ENCODE data around the gene KLRC1.
"Not testable (repeated sequence)": the region's sequence is repeated elsewhere in the genome, so short reads cannot be mapped to it uniquely, and the experiment has no call there.

Gene KLRC1

GRCh38 chr12:10466311-10466710 lies 13.1 kb upstream of the KLRC1 start:
- no peak overlapping the region for H3K4me3 ChIP-seq (ENCODE audit: low read length)
- TF ChIP-seq, protein P1, sequence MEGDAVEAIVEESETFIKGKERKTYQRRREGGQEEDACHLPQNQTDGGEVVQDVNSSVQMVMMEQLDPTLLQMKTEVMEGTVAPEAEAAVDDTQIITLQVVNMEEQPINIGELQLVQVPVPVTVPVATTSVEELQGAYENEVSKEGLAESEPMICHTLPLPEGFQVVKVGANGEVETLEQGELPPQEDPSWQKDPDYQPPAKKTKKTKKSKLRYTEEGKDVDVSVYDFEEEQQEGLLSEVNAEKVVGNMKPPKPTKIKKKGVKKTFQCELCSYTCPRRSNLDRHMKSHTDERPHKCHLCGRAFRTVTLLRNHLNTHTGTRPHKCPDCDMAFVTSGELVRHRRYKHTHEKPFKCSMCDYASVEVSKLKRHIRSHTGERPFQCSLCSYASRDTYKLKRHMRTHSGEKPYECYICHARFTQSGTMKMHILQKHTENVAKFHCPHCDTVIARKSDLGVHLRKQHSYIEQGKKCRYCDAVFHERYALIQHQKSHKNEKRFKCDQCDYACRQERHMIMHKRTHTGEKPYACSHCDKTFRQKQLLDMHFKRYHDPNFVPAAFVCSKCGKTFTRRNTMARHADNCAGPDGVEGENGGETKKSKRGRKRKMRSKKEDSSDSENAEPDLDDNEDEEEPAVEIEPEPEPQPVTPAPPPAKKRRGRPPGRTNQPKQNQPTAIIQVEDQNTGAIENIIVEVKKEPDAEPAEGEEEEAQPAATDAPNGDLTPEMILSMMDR (conservative IDR thresholded peaks at IDR 0.05; ENCODE audit: low read depth, low read length) = no peak
- no peak for DNase-seq (ENCODE audit: low read depth)

DNA sequence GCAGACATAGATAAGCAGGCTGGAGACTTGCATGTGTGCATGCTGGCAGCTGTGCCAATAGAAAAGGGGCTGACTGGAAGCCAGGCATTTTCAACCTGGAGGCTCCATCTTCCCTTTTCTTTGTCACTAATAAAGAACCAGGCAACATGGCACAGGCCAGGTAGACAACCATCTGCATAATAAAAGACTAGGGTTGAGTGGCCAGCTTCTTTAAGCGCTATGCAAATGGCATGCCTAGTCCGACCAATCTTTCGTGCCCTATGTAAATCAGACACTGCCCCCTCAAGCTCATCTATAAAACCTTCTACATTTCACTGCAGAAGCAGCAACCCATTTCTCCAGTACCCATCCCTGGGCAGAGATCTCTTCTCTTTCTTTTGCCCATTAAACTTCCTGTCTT lies 4.6 kb upstream of the KLRC1 start:
- H3K4me3 ChIP-seq (ENCODE audit: low read length) = no peak overlapping the region
- DNase-seq (ENCODE audit: low read depth) = no peak
- TF ChIP-seq, protein P1 (conservative IDR thresholded peaks at IDR 0.05; ENCODE audit: low read depth, low read length) = no peak

- DNase-seq (ENCODE audit: low read depth) = no peak
- TF ChIP-seq, protein P1 (conservative IDR thresholded peaks at IDR 0.05; ENCODE audit: low read depth, low read length) = no peak
These were observed 3.7 kb upstream of the KLRC1 start for GRCh38 chr12:10456856-10457255.

GRCh38 chr12:10455766-10456165 lies 2.6 kb upstream of the KLRC1 start:
- H3K4me3 ChIP-seq (ENCODE audit: low read length) = no peak overlapping the region
- TF ChIP-seq, protein P1 (conservative IDR thresholded peaks at IDR 0.05; ENCODE audit: low read depth, low read length) = no peak
- no peak for DNase-seq (ENCODE audit: low read depth)

More at GRCh38 chr12:10456856-10457255, 3.7 kb upstream of the KLRC1 start:
- no peak overlapping the region for H3K4me3 ChIP-seq (ENCODE audit: low read length)

DNA sequence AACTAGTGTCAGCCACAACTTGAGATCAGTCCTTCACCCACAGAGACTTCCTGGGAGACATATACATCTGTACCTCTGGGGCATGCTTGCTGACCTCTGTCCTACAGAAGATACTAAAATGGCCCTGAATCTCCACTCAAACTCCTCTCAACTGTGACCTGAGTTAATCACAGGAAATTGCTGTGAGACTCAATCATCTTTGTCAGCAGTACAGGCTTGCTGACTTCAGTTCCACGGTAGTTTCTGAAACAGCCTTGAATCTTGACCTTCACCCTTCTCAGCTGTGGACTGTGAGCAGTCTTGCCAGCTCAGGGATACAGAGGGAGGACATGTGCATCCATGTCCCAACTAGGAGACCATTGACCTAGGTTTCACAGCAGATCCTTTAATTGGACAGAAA lies 1.4 kb upstream of the KLRC1 start:
- DNase-seq (ENCODE audit: low read depth) = no peak
- no peak overlapping the region for H3K4me3 ChIP-seq (ENCODE audit: low read length)
- TF ChIP-seq, protein P1 (conservative IDR thresholded peaks at IDR 0.05; ENCODE audit: low read depth, low read length) = no peak

GRCh38 chr12:10448236-10448635 lies 4.9 kb downstream of the KLRC1 start:
- no peak overlapping the region for H3K4me3 ChIP-seq (ENCODE audit: low read length)
- DNase-seq (ENCODE audit: low read depth) = no peak
- TF ChIP-seq, protein P1 (conservative IDR thresholded peaks at IDR 0.05; ENCODE audit: low read depth, low read length) = no peak

DNA sequence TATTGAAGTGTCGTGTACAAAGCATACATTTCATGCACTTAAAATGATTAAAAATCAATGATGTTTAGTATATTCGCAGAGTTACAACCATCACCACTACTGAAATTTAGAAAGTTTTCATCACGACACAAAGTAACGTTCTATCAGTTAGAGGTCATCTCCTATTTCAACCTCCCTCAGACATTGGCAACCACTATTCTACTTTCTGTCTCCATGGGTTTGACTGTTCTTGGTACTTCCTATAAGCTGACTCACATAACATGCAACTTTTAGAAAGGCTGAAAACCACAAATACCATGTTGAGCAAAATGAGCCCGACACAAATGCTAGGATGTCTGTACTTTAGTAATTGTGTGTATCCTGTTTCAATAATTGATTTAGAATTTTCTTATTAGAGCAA lies 7.1 kb downstream of the KLRC1 start:
- H3K4me3 ChIP-seq (ENCODE audit: low read length); DNase-seq (ENCODE audit: low read depth): not testable (repeated sequence)

- not testable (repeated sequence) for DNase-seq (ENCODE audit: low read depth); H3K4me3 ChIP-seq (ENCODE audit: low read length)
These were observed 12.0 kb downstream of the KLRC1 start for GRCh38 chr12:10441144-10441543.

- not testable (repeated sequence) for H3K4me3 ChIP-seq (ENCODE audit: low read length); DNase-seq (ENCODE audit: low read depth)
These were observed 13.4 kb downstream of the KLRC1 start for GRCh38 chr12:10439608-10440274.

DNA sequence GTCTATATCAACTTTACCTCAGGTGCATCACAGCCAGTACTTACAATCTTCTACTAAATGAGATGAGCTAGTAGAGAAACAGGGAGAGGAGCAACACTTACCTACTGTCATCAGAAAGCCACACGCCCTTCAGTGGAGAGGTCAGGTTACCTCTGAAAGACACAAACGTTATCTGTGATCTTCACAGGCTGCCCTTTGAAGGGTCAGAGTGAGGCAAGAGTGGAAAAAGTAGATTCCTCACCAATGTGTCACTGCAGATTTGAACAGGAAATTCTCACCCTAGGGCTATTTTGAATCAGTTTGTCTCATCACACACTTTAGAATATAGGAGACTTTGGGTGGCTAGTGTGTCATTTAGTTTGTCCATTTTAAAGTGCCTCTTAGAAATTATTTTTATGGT lies 15.6 kb downstream of the KLRC1 start:
- not testable (repeated sequence) for H3K4me3 ChIP-seq (ENCODE audit: low read length); DNase-seq (ENCODE audit: low read depth)

GRCh38 chr12:10435816-10436215 lies 17.4 kb downstream of the KLRC1 start, which contains the start of gene KLRC2:
TSS of gene KLRC2 (minus strand) at chr12:10436010. CDS start at chr12:10435986, 24 bp downstream.
- H3K4me3 ChIP-seq (ENCODE audit: low read length); DNase-seq (ENCODE audit: low read depth): not testable (repeated sequence)

GRCh38 chr12:10430623-10431022 lies 22.6 kb downstream of the KLRC1 start:
- H3K4me3 ChIP-seq (ENCODE audit: low read length); DNase-seq (ENCODE audit: low read depth): not testable (repeated sequence)
